Neural cell (in vitro differentiated cells): ENCODE results near the gene NBEAL1. TPM values are rescaled to one million over a fixed set of nuclear protein-coding genes. Genes with fewer than 3 reads are reported as not detected.

ENCODE experiments used
- H2AFZ ChIP-seq: fragments of 200-600, 300-800 bp; sonication (generic), shearing (Covaris generic); 2 replicates; pipeline ENCODE4 v1.6.0; 2014; ENCODE audit warnings: low read depth, mild to moderate bottlenecking, antibody characterized with exemption, low read length, moderate library complexity
- H3F3A ChIP-seq: fragments of 200-600 bp; shearing (Covaris generic); 2 replicates; pipeline ENCODE4 v1.6.1; 2016; ENCODE audit warnings: mild to moderate bottlenecking, moderate library complexity, mixed read lengths, antibody characterized with exemption, low read length; ENCODE audit not compliant: insufficient read depth, poor library complexity, severe bottlenecking
- H3K27ac ChIP-seq: fragments of 200-600, 300-800 bp; sonication (generic), shearing (Covaris generic); 2 replicates; pipeline ENCODE4 v1.5.1; 2014; ENCODE audit warnings: mild to moderate bottlenecking, low read length, moderate library complexity
- H3K27me3 ChIP-seq: fragments of 300-800, 200-600 bp; sonication (generic), shearing (Covaris generic); 2 replicates; pipeline ENCODE4 v1.6.0; 2014; ENCODE audit warnings: mild to moderate bottlenecking, low read depth, low read length, moderate library complexity; ENCODE audit not compliant: insufficient read depth
- H3K36me3 ChIP-seq: fragments of 300-800, 200-600 bp; sonication (generic), shearing (Covaris generic); 2 replicates; pipeline ENCODE4 v1.5.1; 2014; ENCODE audit warnings: mild to moderate bottlenecking, antibody characterized with exemption, low read length, moderate library complexity; ENCODE audit not compliant: insufficient read depth
- H3K4me2 ChIP-seq: fragments of 300-800, 200-600 bp; sonication (generic), shearing (Covaris generic); 2 replicates; pipeline ENCODE4 v1.6.0; 2014; ENCODE audit warnings: mild to moderate bottlenecking, low read length
- H3K4me3 ChIP-seq: fragments of 300-800, 200-600 bp; sonication (generic), shearing (Covaris generic); 2 replicates; pipeline ENCODE4 v1.5.1; 2014; ENCODE audit warnings: mild to moderate bottlenecking, low read length, moderate library complexity
- H3K79me2 ChIP-seq: fragments of 200-600 bp; shearing (Covaris generic); replicated peaks from 2 replicates; pipeline ENCODE4 v1.6.0; 2014; ENCODE audit warnings: mild to moderate bottlenecking, low read length, moderate library complexity; ENCODE audit not compliant: insufficient read depth
- H3K9ac ChIP-seq: fragments of 300-800, 200-600 bp; sonication (generic), shearing (Covaris generic); 2 replicates; pipeline ENCODE4 v1.6.1; 2016; ENCODE audit warnings: mild to moderate bottlenecking, low read length, mixed read lengths
- H3K9me2 ChIP-seq: fragments of 200-600 bp; shearing (Covaris generic); 2 replicates; pipeline ENCODE4 v1.6.1; 2016; ENCODE audit warnings: mild to moderate bottlenecking, low read length, mixed read lengths; ENCODE audit not compliant: insufficient read depth
- H3K9me3 ChIP-seq: fragments of 200-600, 300-800 bp; sonication (generic), shearing (Covaris generic); 2 replicates; pipeline ENCODE4 v1.6.1; 2016; ENCODE audit warnings: mild to moderate bottlenecking, mixed run types, low read length, moderate library complexity, mixed read lengths
- H4K20me1 ChIP-seq: fragments of 200-600 bp; shearing (Covaris generic); 2 replicates; pipeline ENCODE4 v1.6.1; 2016; ENCODE audit warnings: mild to moderate bottlenecking, mixed run types; ENCODE audit not compliant: insufficient read depth
- EP300 ChIP-seq: fragments of 450-650 bp; conservative IDR thresholded peaks from 2 replicates; pipeline ENCODE4 v1.6.1; 2014; ENCODE audit warnings: antibody characterized with exemption, mild to moderate bottlenecking, moderate library complexity; ENCODE audit not compliant: poor library complexity, severe bottlenecking
- EZH2 ChIP-seq: fragments of 200-600, 300-800 bp; shearing (Covaris generic), sonication (generic); IDR thresholded peaks from 2 replicates; pipeline ENCODE4 v1.6.1; 2014; ENCODE audit warnings: antibody characterized with exemption, low read length, borderline replicate concordance, mild to moderate bottlenecking; ENCODE audit not compliant: insufficient read depth, poor library complexity, severe bottlenecking
- MXI1 ChIP-seq: fragments of 450-650 bp; conservative IDR thresholded peaks from 2 replicates; pipeline ENCODE4 v1.6.1; 2014; ENCODE audit warnings: antibody characterized with exemption, mild to moderate bottlenecking; ENCODE audit not compliant: poor library complexity, severe bottlenecking
- POLR2AphosphoS5 ChIP-seq: IDR thresholded peaks from 2 replicates; pipeline ENCODE4 v1.6.1; 2012
- RAD21 ChIP-seq: fragments of 450-650 bp; conservative IDR thresholded peaks from 2 replicates; pipeline ENCODE4 v1.6.1; 2014; ENCODE audit warnings: antibody characterized with exemption, mild to moderate bottlenecking, moderate library complexity
- REST ChIP-seq: IDR thresholded peaks from 2 replicates; pipeline ENCODE4 v1.6.1; 2012; ENCODE audit warnings: borderline replicate concordance
- SMC3 ChIP-seq: fragments of 450-650 bp; conservative IDR thresholded peaks from 2 replicates; pipeline ENCODE4 v1.6.1; 2014; ENCODE audit warnings: antibody characterized with exemption, mild to moderate bottlenecking, moderate library complexity; ENCODE audit not compliant: poor library complexity
- TAF1 ChIP-seq: IDR thresholded peaks from 2 replicates; pipeline ENCODE4 v1.6.1; 2012; ENCODE audit warnings: low read depth
- polyA plus RNA-seq: library from polyadenylated mRNA; depleted of rRNA; stranded (reverse); fragments of >200 nt; gene quantifications from 2 replicates; pipeline ENCODE4 v1.2.3, GENCODE V29; 2014
- TF ChIP-seq, protein P1 (sequence below): fragments of 450-650 bp; IDR thresholded peaks from 2 replicates; pipeline ENCODE4 v1.5.1; 2014; ENCODE audit warnings: antibody characterized with exemption, mild to moderate bottlenecking, moderate library complexity; ENCODE audit not compliant: poor library complexity, severe bottlenecking

NBEAL1 gene
- polyA plus RNA-seq, 1 donor from 2014 or later: 7.9 TPM

GRCh38 chr2:203238292-203238703, 223.6 kb downstream of the NBEAL1 start:
- peak overlapping the region; percentile 73 for H3K4me3 ChIP-seq
- H3K4me2 ChIP-seq: no peak overlapping the region
- H3K27ac ChIP-seq: peak overlapping the region; percentile 91
- no peaks in the 10 kb centered on the region for H3K9me2 ChIP-seq
- H3K79me2 ChIP-seq: peaks cover 16% of the 10 kb centered on the region
- TF ChIP-seq REST: no peak
- no peak for TF ChIP-seq EZH2
- no peak for TF ChIP-seq SMC3
- no peak for TF ChIP-seq TAF1
- TF ChIP-seq MXI1: no peak
- no peak for TF ChIP-seq POLR2AphosphoS5
- no peak for TF ChIP-seq EP300
- TF ChIP-seq, protein P1, sequence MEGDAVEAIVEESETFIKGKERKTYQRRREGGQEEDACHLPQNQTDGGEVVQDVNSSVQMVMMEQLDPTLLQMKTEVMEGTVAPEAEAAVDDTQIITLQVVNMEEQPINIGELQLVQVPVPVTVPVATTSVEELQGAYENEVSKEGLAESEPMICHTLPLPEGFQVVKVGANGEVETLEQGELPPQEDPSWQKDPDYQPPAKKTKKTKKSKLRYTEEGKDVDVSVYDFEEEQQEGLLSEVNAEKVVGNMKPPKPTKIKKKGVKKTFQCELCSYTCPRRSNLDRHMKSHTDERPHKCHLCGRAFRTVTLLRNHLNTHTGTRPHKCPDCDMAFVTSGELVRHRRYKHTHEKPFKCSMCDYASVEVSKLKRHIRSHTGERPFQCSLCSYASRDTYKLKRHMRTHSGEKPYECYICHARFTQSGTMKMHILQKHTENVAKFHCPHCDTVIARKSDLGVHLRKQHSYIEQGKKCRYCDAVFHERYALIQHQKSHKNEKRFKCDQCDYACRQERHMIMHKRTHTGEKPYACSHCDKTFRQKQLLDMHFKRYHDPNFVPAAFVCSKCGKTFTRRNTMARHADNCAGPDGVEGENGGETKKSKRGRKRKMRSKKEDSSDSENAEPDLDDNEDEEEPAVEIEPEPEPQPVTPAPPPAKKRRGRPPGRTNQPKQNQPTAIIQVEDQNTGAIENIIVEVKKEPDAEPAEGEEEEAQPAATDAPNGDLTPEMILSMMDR: no peak
- H3K36me3 ChIP-seq: no peaks in the 10 kb centered on the region
- peak overlapping the region; percentile 96 for H2AFZ ChIP-seq
- H3K27me3 ChIP-seq: no peaks in the 10 kb centered on the region
- H3K9ac ChIP-seq: peak overlapping the region; percentile 89
- no peaks in the 10 kb centered on the region for H3F3A ChIP-seq
- no peaks in the 10 kb centered on the region for H4K20me1 ChIP-seq
- H3K9me3 ChIP-seq: no peaks in the 10 kb centered on the region

DNA sequence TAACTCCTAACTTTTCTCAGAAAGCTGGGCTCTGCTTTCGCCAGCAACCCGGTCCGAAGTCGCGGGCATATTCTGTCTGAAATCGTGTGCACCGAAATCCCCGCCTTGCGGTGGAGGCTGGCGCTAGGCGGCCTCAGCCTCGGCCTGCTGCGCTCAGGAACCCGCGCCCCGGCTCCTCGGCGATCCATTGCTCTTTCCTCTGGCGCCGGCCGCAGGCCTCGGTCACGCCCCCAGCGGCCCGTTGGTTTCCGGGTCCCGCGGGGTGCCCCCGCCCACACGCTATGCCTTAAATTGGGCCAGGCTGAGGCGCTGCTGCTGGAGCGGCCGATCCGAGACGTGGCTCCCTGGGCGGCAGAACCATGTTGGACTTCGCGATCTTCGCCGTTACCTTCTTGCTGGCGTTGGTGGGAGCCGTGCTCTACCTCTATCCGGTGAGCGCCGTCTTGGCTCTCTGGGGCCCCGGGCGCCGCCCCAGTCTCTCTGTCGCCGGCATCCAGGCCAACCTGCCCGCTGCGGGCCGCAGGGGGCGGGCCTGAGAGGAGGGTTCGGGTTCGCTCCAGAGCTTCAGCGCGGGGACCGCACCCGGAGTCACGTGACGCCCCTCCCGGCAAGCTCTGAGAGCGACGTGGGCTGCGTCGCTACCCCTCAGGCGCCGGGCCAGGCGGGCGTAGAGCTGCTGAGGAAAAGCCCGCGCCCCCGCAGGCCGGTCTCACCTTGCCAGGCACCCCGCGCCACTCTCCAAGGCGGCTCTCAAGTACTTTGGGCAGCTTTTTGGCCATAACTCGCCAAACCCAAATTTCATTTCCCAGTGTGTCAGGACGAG, 224.2 kb downstream of the NBEAL1 start, which contains the start of gene CYP20A1:
Gene CYP20A1, plus strand, starts transcription at position 315 of the 823 bp plus-strand sequence. Its CDS starts 45 bp downstream, at position 360.
- Histone ChIP-seq H2AFZ (peak within 1 kb of the TSS; percentile 96), H3K79me2 (peaks cover 16% of the 10 kb centered on the region), H3K9me2 (no peaks in the 10 kb centered on the region), H3F3A (no peaks in the 10 kb centered on the region), H3K4me3 (peak within 1 kb of the TSS; percentile 73), H3K9me3 (no peaks in the 10 kb centered on the region), H3K4me2 (peak within 1 kb of the TSS; percentile 41), H4K20me1 (no peaks in the 10 kb centered on the region), H3K36me3 (no peaks in the 10 kb centered on the region), H3K27ac (peak within 1 kb of the TSS; percentile 91), H3K27me3 (no peaks in the 10 kb centered on the region), H3K9ac (peak within 1 kb of the TSS; percentile 89)
- TF ChIP-seq REST: peak; percentile 7
- peak; percentile 84 for TF ChIP-seq MXI1
- TF ChIP-seq, protein P1: peak; percentile 60
- peak; percentile 40 for TF ChIP-seq RAD21
- no peak for TF ChIP-seq EZH2
- TF ChIP-seq TAF1: peak; percentile 15
- peak; percentile 28 for TF ChIP-seq EP300
- peak; percentile 59 for TF ChIP-seq POLR2AphosphoS5
- TF ChIP-seq SMC3: peak; percentile 46
